Stimulated activated naive B cell treated with anti-CD40 and anti-IgM and Interleukin-4, amounts not matched to agents 10 μg/mL and 1 μg/mL and 100 μg/mL, for 72 hours (primary cell): Measurements from ENCODE around the gene BTBD9.

ENCODE experiments used
- ATAC-seq, 2 donors: fragments of 150-1000 bp; cut with Tn5 transposase; replicated peaks; 2 replicates each; pipeline ENCODE4 v1.10.0; 2021; ENCODE audit warnings: moderate library complexity in 1 of 2
- DNase-seq: peaks from one replicate; pipeline ENCODE4 v3.0.0; 2021
- H3K27ac Mint-ChIP-seq: one replicate; pipeline ENCODE4 v1.8.0; 2022; ENCODE audit warnings: mild to moderate bottlenecking, mixed read lengths
- H3K27me3 Mint-ChIP-seq, 2 donors: one replicate each; pipeline ENCODE4 v1.8.0; 2022; ENCODE audit warnings: mixed read lengths in 2 of 2
- H3K36me3 Mint-ChIP-seq, 2 donors: one replicate each; pipeline ENCODE4 v1.8.0; 2022; ENCODE audit warnings: mixed read lengths in 2 of 2, mild to moderate bottlenecking in 1 of 2
- H3K4me1 Mint-ChIP-seq, 2 donors: one replicate each; pipeline ENCODE4 v1.8.0; 2022; ENCODE audit warnings: mixed read lengths in 2 of 2, mild to moderate bottlenecking in 1 of 2
- H3K4me3 Mint-ChIP-seq, 2 donors: one replicate each; pipeline ENCODE4 v1.8.0; 2022; ENCODE audit warnings: mild to moderate bottlenecking in 2 of 2, mixed read lengths in 2 of 2, moderate library complexity in 1 of 2
- H3K9me3 Mint-ChIP-seq, 2 donors: one replicate each; pipeline ENCODE4 v1.8.0; 2022; ENCODE audit warnings: mixed read lengths in 2 of 2, mild to moderate bottlenecking in 1 of 2

The BTBD9 gene

GRCh38 chr6:38259736-38260135, 380.0 kb downstream of the BTBD9 start:
- H3K27ac Mint-ChIP-seq: no peak overlapping the region
- peaks cover 15 to 33% of the 10 kb centered on the region in 2 donors for H3K36me3 Mint-ChIP-seq
- ATAC-seq (no peak), DNase-seq (no peak)
- H3K27me3 Mint-ChIP-seq: no peaks in the 10 kb centered on the region
- peaks cover 13 to 18% of the 10 kb centered on the region in 2 donors for H3K4me1 Mint-ChIP-seq
- peaks cover 0 to 2% of the 10 kb centered on the region in 2 donors for H3K9me3 Mint-ChIP-seq
- H3K4me3 Mint-ChIP-seq: no peak overlapping the region

- Mint-ChIP-seq H3K36me3 (peaks cover 11 to 27% of the 10 kb centered on the region in 2 donors), H3K4me1 (no peaks in the 10 kb centered on the region), H3K9me3 (no peaks in the 10 kb centered on the region), H3K27me3 (no peaks in the 10 kb centered on the region), H3K4me3 (no peak overlapping the region), H3K27ac (peak overlapping the region; percentile 25)
- no peak for ATAC-seq
- no peak for DNase-seq
These were observed 391.1 kb downstream of the BTBD9 start for GRCh38 chr6:38248500-38249234.

- no peak overlapping the region for H3K4me3 Mint-ChIP-seq
- H3K27ac Mint-ChIP-seq: no peak overlapping the region
- no peak for DNase-seq
These were observed 394.4 kb downstream of the BTBD9 start for GRCh38 chr6:38245295-38245694.

GRCh38 chr6:38244869-38245268, 394.9 kb downstream of the BTBD9 start:
- Mint-ChIP-seq H3K36me3 (peaks cover 12 to 17% of the 10 kb centered on the region in 2 donors), H3K27me3 (no peaks in the 10 kb centered on the region), H3K27ac (no peak overlapping the region), H3K9me3 (no peaks in the 10 kb centered on the region), H3K4me3 (no peak overlapping the region), H3K4me1 (peaks cover under 1 to 4% of the 10 kb centered on the region in 2 donors)
- ATAC-seq (no peak), DNase-seq (no peak)

More at GRCh38 chr6:38245295-38245694, 394.4 kb downstream of the BTBD9 start:
- H3K36me3 Mint-ChIP-seq: peaks cover 12 to 17% of the 10 kb centered on the region in 2 donors
- no peaks in the 10 kb centered on the region for H3K9me3 Mint-ChIP-seq
- no peak for ATAC-seq
- no peaks in the 10 kb centered on the region for H3K4me1 Mint-ChIP-seq
- H3K27me3 Mint-ChIP-seq: no peaks in the 10 kb centered on the region

GRCh38 chr6:38241200-38241871, 398.4 kb downstream of the BTBD9 start:
- no peak for DNase-seq
- Mint-ChIP-seq H3K36me3 (peaks cover 9 to 10% of the 10 kb centered on the region in 2 donors), H3K27ac (no peak overlapping the region), H3K4me3 (no peak overlapping the region), H3K9me3 (no peaks in the 10 kb centered on the region), H3K27me3 (no peaks in the 10 kb centered on the region), H3K4me1 (peaks cover 4 to 10% of the 10 kb centered on the region in 2 donors)
- ATAC-seq: no peak

GRCh38 chr6:38239719-38240451, 399.8 kb downstream of the BTBD9 start:
- ATAC-seq (peak; percentile 49 to 68), DNase-seq (no peak)
- Mint-ChIP-seq H3K9me3 (no peaks in the 10 kb centered on the region), H3K27me3 (no peaks in the 10 kb centered on the region), H3K27ac (peak overlapping the region; percentile 76), H3K36me3 (peaks cover 4 to 6% of the 10 kb centered on the region in 2 donors), H3K4me1 (peaks cover 10 to 25% of the 10 kb centered on the region in 2 donors), H3K4me3 (peak overlapping the region in 1 of 2 donors; percentile 9)

- peaks cover 0 to 3% of the 10 kb centered on the region in 2 donors for H3K36me3 Mint-ChIP-seq
- no peak overlapping the region for H3K27ac Mint-ChIP-seq
- H3K4me1 Mint-ChIP-seq: peaks cover 11 to 28% of the 10 kb centered on the region in 2 donors
- H3K27me3 Mint-ChIP-seq: no peaks in the 10 kb centered on the region
- H3K9me3 Mint-ChIP-seq: no peaks in the 10 kb centered on the region
- ATAC-seq: no peak
- no peak for DNase-seq
- no peak overlapping the region for H3K4me3 Mint-ChIP-seq
These were observed 403.1 kb downstream of the BTBD9 start for GRCh38 chr6:38236631-38237030.

- Mint-ChIP-seq H3K4me1 (peaks cover 14 to 27% of the 10 kb centered on the region in 2 donors), H3K4me3 (peak overlapping the region in 1 of 2 donors; percentile 40), H3K27me3 (no peaks in the 10 kb centered on the region), H3K9me3 (peaks cover 0 to 3% of the 10 kb centered on the region in 2 donors), H3K27ac (peak overlapping the region; percentile 45), H3K36me3 (peaks cover 0 to 8% of the 10 kb centered on the region in 2 donors)
- ATAC-seq: peak; percentile 84 to 88
- peak; percentile 4 for DNase-seq
These were observed 404.6 kb downstream of the BTBD9 start for GRCh38 chr6:38234934-38235682.

GRCh38 chr6:38234141-38234540, 405.6 kb downstream of the BTBD9 start:
- Mint-ChIP-seq H3K4me1 (peaks cover 10 to 19% of the 10 kb centered on the region in 2 donors), H3K4me3 (no peak overlapping the region), H3K27me3 (no peaks in the 10 kb centered on the region), H3K36me3 (peaks cover 0 to 8% of the 10 kb centered on the region in 2 donors), H3K9me3 (peaks cover 0 to 3% of the 10 kb centered on the region in 2 donors), H3K27ac (no peak overlapping the region)
- ATAC-seq (no peak), DNase-seq (no peak)

- no peaks in the 10 kb centered on the region for H3K27me3 Mint-ChIP-seq
- ATAC-seq (no peak), DNase-seq (no peak)
- H3K9me3 Mint-ChIP-seq: peaks cover 0 to 3% of the 10 kb centered on the region in 2 donors
- H3K4me3 Mint-ChIP-seq: no peak overlapping the region
- peaks cover 0 to 8% of the 10 kb centered on the region in 2 donors for H3K36me3 Mint-ChIP-seq
- no peak overlapping the region for H3K27ac Mint-ChIP-seq
- peaks cover 10 to 19% of the 10 kb centered on the region in 2 donors for H3K4me1 Mint-ChIP-seq
These were observed 406.5 kb downstream of the BTBD9 start for GRCh38 chr6:38233161-38233791.

- ATAC-seq (no peak), DNase-seq (no peak)
- Mint-ChIP-seq H3K4me1 (peaks cover 0 to 3% of the 10 kb centered on the region in 2 donors), H3K4me3 (no peak overlapping the region), H3K27ac (no peak overlapping the region), H3K27me3 (no peaks in the 10 kb centered on the region), H3K9me3 (peaks cover 0 to 3% of the 10 kb centered on the region in 2 donors), H3K36me3 (peaks cover 4 to 16% of the 10 kb centered on the region in 2 donors)
These were observed 414.0 kb downstream of the BTBD9 start for GRCh38 chr6:38225766-38226165.

GRCh38 chr6:38221251-38221650, 418.5 kb downstream of the BTBD9 start:
- Mint-ChIP-seq H3K27ac (no peak overlapping the region), H3K9me3 (no peaks in the 10 kb centered on the region), H3K4me3 (no peak overlapping the region), H3K4me1 (peaks cover 0 to 3% of the 10 kb centered on the region in 2 donors), H3K27me3 (no peaks in the 10 kb centered on the region), H3K36me3 (peaks cover 0 to 12% of the 10 kb centered on the region in 2 donors)
- DNase-seq (no peak), ATAC-seq (no peak)

- Mint-ChIP-seq H3K27me3 (no peaks in the 10 kb centered on the region), H3K36me3 (peaks cover 0 to 12% of the 10 kb centered on the region in 2 donors), H3K4me1 (peaks cover 5 to 7% of the 10 kb centered on the region in 2 donors), H3K27ac (no peak overlapping the region), H3K4me3 (no peak overlapping the region), H3K9me3 (no peaks in the 10 kb centered on the region)
- DNase-seq: no peak
- no peak for ATAC-seq
These were observed 419.5 kb downstream of the BTBD9 start for GRCh38 chr6:38220069-38220723.
